GM20000 (cell line): ENCODE results near the gene LIPG.

Experiments
- DNase-seq: peaks from one replicate; pipeline ENCODE4 v3.0.0; 2012; ENCODE audit warnings: low spot score
- CTCF ChIP-seq: IDR thresholded peaks from 2 replicates; pipeline ENCODE4 v1.5.1; 2012; ENCODE audit warnings: mild to moderate bottlenecking, control low read depth; ENCODE audit errors: extremely low read depth, missing control alignments

LIPG gene

GRCh38 chr18:49617865-49618264 is 56.0 kb downstream of the LIPG start:
- no peak for TF ChIP-seq CTCF
- DNase-seq = no peak

GRCh38 chr18:49618742-49619681 is 57.2 kb downstream of the LIPG start:
- DNase-seq = no peak
- TF ChIP-seq CTCF = no peak

GRCh38 chr18:49619801-49620200 is 57.9 kb downstream of the LIPG start:
- DNase-seq = no peak
- no peak for TF ChIP-seq CTCF

- no peak for DNase-seq
- no peak for TF ChIP-seq CTCF
Measured at GRCh38 chr18:49621301-49621700, 59.4 kb downstream of the LIPG start.

- TF ChIP-seq CTCF = no peak
Measured at GRCh38 chr18:49621717-49622351, 60.0 kb downstream of the LIPG start.

GRCh38 chr18:49623571-49623970 is 61.7 kb downstream of the LIPG start:
- DNase-seq = no peak
- no peak for TF ChIP-seq CTCF

More at GRCh38 chr18:49621717-49622351, 60.0 kb downstream of the LIPG start:
- no peak for DNase-seq

GRCh38 chr18:49625021-49625691 is 63.3 kb downstream of the LIPG start:
- TF ChIP-seq CTCF = no peak
- no peak for DNase-seq
